Eye (tissue), 1 donor: Measurements from ENCODE around the gene CUL9.

Experiments
- DNase-seq: peaks from one replicate; pipeline ENCODE4 v3.0.0-alpha.2; 2015

The CUL9 gene

DNA sequence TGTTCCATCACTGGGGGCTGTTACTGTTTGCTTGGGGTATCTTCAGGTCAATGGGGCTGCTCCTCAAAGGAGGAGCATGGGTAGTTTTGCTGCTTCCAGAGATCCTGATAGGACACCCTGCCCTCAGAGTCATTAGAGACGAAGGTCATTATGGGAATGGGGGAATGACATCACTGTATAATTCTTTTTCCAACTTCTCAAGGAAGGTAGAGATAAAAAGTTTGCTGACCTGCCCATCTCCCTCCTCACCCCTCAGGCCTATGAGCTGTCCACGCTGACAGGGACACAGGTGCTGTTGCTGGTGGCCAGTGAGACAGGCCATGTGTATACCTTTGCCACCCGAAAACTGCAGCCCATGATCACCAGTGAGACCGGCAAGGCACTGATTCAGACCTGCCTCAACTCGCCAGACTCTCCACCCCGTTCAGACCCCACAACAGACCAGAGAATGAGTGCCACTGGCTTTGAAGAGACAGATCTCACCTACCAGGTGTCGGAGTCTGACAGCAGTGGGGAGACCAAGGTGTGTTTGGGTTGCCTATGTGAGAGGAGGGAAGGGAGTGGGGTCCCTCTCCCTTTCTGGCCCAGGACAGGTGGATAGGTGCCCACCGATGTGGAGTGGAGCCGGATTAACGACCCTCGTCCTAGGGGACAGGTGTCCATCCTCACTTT is 8.3 kb upstream of the CUL9 start:
- no peak for DNase-seq

- DNase-seq: peak; percentile 98
Measured at GRCh38 chr6:43174263-43175112, 7.5 kb upstream of the CUL9 start.

GRCh38 chr6:43175676-43176422 is 6.1 kb upstream of the CUL9 start:
- no peak for DNase-seq

- DNase-seq: no peak
Measured at GRCh38 chr6:43176423-43176786, 5.6 kb upstream of the CUL9 start.

DNA sequence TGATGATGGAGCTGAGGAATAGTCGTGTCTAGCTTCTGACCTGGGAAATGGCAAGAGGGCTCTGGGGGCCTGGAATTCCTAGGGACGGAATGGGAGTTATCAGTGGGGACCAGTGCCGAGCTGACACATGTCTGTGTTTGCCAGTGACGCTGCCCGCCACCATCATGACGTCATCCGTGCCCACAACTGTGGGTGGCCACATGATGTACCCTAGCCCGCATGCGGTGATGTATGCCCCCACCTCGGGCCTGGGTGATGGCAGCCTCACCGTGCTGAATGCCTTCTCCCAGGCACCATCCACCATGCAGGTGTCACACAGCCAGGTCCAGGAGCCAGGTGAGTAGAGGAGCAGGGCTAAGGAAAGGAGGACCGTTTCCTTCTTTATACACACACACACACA is 3.8 kb upstream of the CUL9 start:
- DNase-seq: no peak

- DNase-seq: no peak
Measured at GRCh38 chr6:43178951-43179830, 2.8 kb upstream of the CUL9 start.

DNA sequence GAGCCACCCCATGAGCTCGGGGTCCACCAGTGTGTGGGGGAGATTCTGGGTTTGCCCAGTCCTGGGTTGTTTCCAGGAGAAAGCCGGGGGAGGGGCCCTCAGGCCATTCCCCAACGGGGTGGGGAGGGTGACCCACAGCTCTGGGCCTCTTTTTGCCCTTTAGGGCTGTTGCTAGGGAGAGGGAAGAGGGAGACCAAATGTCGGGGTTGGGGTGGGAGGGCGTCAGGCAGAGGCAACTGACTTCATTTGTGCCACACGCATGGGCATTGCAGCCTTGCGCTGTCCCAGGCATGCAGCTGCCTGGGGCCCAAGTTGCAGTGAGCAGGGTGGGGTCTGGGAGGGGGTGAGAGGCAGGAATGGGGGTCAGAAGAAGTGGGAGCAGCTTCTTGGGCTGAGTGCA is 1.9 kb upstream of the CUL9 start:
- DNase-seq: no peak

GRCh38 chr6:43180985-43181384 is 1.0 kb upstream of the CUL9 start:
- peak; percentile 25 for DNase-seq

GRCh38 chr6:43181621-43181941 is 415 bp upstream of the CUL9 start:
- no peak for DNase-seq

- no peak for DNase-seq
Measured at GRCh38 chr6:43183441-43183840, 1.4 kb downstream of the CUL9 start.

DNA sequence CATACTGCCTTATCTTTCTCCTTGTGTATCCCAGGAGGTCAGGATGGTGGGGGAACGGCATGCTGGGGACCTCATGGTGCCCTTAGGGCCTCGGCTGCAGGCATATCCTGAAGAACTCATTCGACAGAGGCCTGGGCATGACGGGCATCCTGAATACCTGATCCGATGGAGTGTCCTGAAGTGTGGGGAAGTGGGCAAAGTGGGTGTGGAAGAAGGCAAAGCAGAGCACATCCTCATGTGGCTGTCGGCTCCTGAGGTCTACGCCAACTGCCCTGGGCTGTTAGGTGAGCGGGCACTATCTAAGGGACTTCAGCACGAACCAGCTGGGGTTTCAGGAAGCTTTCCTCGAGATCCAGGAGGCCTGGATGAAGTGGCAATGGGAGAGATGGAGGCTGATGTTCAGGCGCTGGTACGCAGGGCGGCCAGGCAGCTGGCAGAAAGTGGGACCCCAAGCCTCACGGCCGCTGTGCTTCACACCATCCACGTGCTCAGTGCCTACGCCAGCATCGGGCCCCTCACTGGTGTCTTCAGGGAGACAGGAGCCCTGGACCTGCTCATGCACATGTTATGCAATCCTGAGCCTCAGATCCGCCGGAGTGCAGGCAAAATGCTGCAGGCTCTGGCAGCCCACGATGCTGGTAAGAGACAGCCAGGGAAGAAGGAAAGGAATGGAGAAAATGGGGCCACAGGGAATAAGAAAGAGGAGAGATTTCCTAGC is 2.4 kb downstream of the CUL9 start:
- no peak for DNase-seq

GRCh38 chr6:43185391-43185985 is 3.5 kb downstream of the CUL9 start:
- DNase-seq: no peak

GRCh38 chr6:43186019-43186418 is 4.0 kb downstream of the CUL9 start:
- DNase-seq: no peak

DNA sequence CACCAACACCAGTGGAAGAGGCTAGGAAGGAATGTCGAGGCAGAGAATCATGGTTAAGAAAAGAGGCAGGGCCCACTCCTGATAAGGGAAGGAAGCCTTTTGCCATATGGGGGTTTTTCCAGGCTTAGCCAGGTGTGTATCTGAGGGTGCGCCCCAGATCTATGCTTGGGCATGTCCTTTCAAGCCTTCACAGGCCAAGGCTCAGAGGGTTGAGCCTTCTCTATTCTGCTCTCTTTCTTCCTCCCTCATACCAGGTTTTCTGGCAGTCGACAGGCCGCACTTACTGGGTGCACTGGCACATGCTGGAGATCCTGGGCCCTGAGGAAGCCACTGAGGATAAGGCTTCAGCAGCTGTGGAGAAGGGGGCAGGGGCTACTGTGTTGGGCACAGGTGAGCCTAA is 4.7 kb downstream of the CUL9 start:
- no peak for DNase-seq

GRCh38 chr6:43187821-43188220 is 5.8 kb downstream of the CUL9 start:
- DNase-seq: no peak

DNA sequence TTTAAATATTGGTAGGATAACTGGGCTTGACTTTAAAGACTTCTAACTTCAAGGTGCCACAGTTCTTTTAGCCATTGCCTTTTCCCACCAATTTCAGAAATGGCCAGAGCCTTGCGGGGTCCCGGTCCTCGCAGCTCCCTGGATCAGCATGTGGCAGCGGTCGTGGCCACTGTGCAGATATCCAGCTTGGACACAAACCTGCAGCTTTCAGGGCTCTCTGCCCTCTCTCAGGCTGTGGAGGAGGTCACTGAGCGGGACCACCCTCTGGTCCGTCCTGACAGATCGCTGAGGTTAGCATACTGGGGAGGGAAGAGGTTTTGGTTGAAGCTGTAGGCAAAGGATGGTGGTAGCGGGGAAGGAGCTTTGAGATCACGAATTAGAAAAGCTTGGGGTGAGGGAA is 6.4 kb downstream of the CUL9 start:
- DNase-seq: no peak

GRCh38 chr6:43189776-43190304 is 7.8 kb downstream of the CUL9 start:
- no peak for DNase-seq

DNA sequence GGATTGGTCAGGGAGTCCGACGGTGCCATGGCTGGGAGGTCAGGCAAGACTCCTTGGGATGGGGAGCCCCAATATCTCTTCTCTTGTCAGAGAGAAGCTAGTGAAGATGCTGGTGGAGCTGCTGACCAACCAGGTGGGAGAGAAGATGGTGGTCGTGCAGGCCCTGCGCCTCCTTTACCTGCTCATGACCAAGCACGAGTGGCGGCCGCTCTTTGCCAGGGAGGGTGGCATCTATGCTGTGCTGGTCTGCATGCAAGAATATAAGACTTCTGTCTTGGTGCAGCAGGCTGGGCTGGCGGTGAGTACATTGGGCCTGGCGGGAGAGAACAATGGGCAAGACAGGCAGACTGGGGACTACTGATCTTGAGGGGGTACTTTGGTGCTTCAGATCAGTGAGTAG is 10.9 kb downstream of the CUL9 start:
- DNase-seq: no peak

DNA sequence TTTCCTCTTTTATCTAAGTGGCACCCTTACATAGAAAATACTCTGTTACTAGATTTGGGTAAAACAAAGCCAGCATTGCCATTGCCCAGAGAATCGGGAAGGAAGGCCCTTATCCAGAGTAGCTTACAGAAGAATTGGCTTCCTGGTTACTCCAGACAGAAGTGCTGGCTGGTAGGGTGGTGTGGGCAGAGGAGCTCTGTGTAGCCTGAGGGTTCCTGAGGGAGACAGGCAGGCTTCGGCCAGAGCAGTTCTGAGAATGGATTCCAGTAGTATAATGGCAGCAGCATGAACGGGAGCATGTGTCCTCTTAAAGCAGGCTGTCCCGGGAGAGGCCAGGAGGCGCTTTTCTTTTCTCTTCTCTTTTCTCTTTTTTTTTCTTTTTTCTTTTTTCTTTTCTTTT is 11.9 kb downstream of the CUL9 start:
- no peak for DNase-seq

GRCh38 chr6:43196337-43196736 is 14.3 kb downstream of the CUL9 start:
- no peak for DNase-seq

- DNase-seq: no peak
Measured at GRCh38 chr6:43199912-43200311, 17.9 kb downstream of the CUL9 start.

- DNase-seq: no peak
Measured at GRCh38 chr6:43200541-43200940, 18.5 kb downstream of the CUL9 start.
